Dendritic cell treated with granulocyte-macrophage colony-stimulating factor and Interleukin-4, amounts not matched to agents 40 ng/mL and 50 ng/mL, for 4 days (primary cell): ENCODE measurements around the gene OXLD1.
"Not testable (repeated sequence)": the region's sequence is repeated elsewhere in the genome, so short reads cannot be mapped to it uniquely, and the experiment has no call there.

ENCODE experiments used
- H3K27ac Mint-ChIP-seq: one replicate; pipeline ENCODE4 v1.8.0; 2022; ENCODE audit warnings: mild to moderate bottlenecking, mixed read lengths
- H3K27me3 Mint-ChIP-seq: one replicate; pipeline ENCODE4 v1.8.0; 2022; ENCODE audit warnings: mild to moderate bottlenecking, mixed read lengths
- H3K36me3 Mint-ChIP-seq: one replicate; pipeline ENCODE4 v1.8.0; 2022; ENCODE audit warnings: low read depth, mixed read lengths
- H3K4me1 Mint-ChIP-seq: one replicate; pipeline ENCODE4 v1.8.0; 2022; ENCODE audit warnings: low read depth, mixed read lengths
- H3K4me3 Mint-ChIP-seq: one replicate; pipeline ENCODE4 v1.8.0; 2022; ENCODE audit warnings: mild to moderate bottlenecking, moderate library complexity, mixed read lengths
- H3K9me3 Mint-ChIP-seq: one replicate; pipeline ENCODE4 v1.8.0; 2022; ENCODE audit warnings: mixed read lengths
- intact Hi-C: fragments of 100-400 bp; cut with micrococcal nuclease; formaldehyde crosslinking; loops from one replicate; pipeline ENCODE4 v1.15.0; 2022

The OXLD1 gene

DNA sequence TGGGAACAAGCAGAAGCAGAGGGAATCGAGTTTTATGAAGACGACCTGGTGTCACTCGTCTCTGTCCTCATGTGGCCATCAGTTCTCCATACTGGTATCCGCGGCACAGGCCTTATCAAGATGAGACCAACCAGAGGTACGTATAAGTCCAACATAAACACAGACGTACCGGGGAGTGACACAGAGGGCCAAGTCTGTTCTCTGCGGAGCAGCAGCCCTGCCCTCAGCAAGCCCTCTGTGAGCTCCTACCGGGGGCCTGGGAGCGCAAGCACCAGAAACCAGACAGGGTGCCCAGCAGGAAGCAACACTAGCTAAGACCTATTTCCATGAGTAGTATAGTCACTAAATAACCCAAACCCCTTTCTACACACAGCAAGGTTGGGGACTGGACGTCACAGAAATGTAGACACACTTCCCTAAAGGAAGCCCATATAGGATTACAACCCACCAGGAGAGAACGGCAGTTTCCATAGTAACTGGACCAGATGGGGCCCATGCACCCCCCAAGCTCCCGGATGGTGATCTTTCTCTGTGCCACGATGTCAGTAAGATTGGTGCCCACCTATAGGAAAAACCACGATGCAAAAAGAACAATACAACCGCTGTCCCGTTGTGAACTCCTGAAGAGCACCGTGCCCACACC lies 16.3 kb upstream of the OXLD1 start:
- intact Hi-C loops = loop anchor here (1.0 kb wide), 1 partner anchor 20 kb away; no protein-coding TSS in a partner anchor
- H3K27ac Mint-ChIP-seq = peak overlapping the region; percentile 81
- peaks cover 42% of the 10 kb centered on the region for H3K4me1 Mint-ChIP-seq
- peaks cover 71% of the 10 kb centered on the region for H3K36me3 Mint-ChIP-seq
- peak overlapping the region; percentile 85 for H3K4me3 Mint-ChIP-seq
- H3K27me3 Mint-ChIP-seq = no peaks in the 10 kb centered on the region
- no peaks in the 10 kb centered on the region for H3K9me3 Mint-ChIP-seq

DNA sequence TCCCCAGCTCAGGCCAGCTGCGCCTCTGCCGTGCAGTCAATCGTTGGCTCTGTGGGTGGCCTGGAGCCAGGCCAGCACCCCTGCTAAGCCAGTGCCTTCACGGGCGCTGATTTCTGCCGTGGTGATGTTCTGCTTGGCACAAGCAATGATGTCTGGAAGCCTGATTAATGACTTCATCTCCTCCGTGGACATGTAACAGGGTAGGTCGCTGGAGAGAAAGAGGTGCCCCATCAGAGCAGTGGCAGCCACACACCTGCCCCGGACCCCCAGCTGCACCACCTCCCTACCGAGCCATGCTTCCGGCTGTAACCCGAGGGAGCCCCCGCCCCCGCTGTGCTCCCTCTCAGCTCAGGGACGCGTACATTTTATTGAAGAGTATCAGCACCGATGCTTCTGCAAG lies 15.3 kb upstream of the OXLD1 start:
- Mint-ChIP-seq H3K36me3 (peaks cover 61% of the 10 kb centered on the region), H3K4me1 (peaks cover 34% of the 10 kb centered on the region), H3K9me3 (no peaks in the 10 kb centered on the region), H3K27ac (no peak overlapping the region), H3K27me3 (no peaks in the 10 kb centered on the region), H3K4me3 (no peak overlapping the region)
- intact Hi-C loops = loop anchor here (1.0 kb wide), 1 partner anchor 21 kb away; no protein-coding TSS in a partner anchor

DNA sequence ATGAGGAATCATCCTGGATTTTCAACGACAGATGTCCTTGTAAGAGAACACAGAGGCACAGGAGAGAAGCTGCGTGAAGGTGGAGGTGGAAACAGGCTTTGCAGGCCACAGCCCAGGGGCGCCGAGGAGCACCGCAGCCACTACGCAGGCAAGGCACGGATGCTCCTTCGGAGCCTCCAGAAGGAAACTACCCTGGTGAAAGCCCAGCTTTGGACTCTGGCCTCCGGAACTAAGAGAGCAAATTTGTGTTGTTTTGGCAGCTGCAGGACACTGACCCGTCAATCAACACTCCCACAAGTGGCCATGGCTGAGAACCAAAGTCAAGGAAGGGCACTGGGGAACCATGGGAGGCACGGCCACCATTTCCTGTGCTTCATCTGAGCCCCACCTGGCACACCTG lies 13.7 kb upstream of the OXLD1 start:
- Mint-ChIP-seq H3K27me3 (no peaks in the 10 kb centered on the region), H3K9me3 (no peaks in the 10 kb centered on the region), H3K36me3 (peaks cover 50% of the 10 kb centered on the region), H3K4me1 (peaks cover 29% of the 10 kb centered on the region), H3K27ac (no peak overlapping the region), H3K4me3 (no peak overlapping the region)
- intact Hi-C loops = no loop called here

DNA sequence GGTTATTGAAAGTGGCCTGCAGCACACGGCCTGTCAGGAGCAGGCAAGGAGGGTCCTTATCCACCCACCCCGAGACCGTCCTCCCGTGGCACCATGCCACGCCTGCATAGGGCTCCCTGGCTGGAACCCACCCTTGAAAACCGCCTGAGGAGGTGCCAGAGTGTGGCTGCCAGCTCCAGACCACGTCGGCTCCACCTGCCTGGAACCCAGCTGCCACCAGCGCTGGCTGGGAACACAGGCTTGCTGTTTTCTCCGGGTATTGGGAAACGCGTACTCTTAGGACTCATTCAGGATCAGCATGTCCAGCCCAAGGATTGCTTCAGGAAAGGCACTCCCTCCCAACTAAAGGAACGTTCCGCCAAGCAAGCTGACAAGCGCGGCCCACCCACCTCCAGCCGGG lies 10.5 kb upstream of the OXLD1 start:
- no peaks in the 10 kb centered on the region for H3K27me3 Mint-ChIP-seq
- H3K4me1 Mint-ChIP-seq = peaks cover 11% of the 10 kb centered on the region
- H3K27ac Mint-ChIP-seq = no peak overlapping the region
- peaks cover 68% of the 10 kb centered on the region for H3K36me3 Mint-ChIP-seq
- intact Hi-C loops = no loop called here
- H3K9me3 Mint-ChIP-seq = no peaks in the 10 kb centered on the region
- no peak overlapping the region for H3K4me3 Mint-ChIP-seq

DNA sequence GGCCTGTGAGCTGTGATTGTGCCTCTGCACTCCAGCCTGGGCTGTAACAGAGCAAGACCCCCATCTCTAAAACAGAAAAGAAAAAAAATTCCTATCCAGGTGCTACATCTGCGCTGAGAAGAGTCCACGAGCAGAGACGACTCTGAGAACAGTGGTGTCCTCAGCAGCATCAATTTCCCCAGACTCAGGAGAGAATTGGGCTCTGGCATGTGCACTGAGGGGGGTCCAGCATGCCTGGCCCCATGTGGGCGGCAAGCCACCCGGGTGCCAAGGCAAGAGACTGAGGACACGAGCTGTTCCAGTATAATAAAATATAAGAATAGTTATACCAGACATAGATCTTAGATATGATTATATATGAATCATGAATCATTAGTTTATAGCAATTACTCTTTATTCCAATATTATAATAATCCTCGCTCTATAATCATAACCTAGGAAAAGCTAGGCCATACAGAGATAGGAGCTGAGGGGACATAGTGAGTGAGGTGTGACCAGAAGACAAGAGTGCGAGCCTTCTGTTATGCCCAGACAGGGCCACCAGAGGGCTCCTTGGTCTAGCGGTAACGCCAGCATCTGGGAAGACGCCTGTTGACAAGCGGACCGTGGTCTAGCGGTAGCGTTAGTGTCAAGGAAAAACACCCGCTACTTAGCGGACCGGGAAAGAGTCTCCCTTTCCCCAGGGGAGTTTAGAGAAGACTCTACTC lies 9.3 kb upstream of the OXLD1 start:
- peaks cover 68% of the 10 kb centered on the region for H3K36me3 Mint-ChIP-seq
- intact Hi-C loops = not testable (repeated sequence)

DNA sequence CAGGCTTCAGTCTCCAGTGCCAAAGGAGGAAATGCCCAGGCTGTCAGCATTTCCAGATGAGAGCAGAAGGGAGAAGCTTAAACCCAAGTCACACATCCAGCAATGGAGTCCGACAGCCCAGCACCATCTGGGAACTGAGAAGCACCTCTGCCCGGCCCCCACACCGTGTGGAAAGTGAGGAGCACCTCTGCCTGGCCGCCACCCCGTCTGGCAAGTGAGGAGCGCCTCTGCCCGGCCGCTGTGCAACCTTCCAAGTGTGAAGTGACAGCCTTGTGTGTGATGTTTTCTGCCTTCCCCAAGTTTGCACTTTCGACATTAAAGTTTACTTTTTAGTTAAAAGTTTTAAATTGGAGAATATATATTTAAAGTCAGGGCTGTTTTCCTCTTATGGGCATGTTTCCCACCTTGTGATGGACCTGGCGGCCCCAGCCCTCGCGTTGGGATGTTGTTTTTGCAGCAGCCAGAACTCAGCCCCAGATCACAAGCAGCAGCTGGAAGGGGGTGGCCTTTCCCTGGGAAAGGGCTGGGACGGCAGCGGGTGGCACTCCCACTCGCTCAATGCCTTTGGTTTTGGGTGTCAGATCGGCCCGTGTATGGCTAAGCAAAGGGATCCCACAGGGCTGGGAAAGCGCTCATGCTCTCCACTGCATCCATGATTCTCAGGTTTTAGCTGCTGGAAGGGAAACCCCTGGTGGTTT lies 7.3 kb upstream of the OXLD1 start:
- Mint-ChIP-seq H3K4me1 (peaks cover 14% of the 10 kb centered on the region), H3K36me3 (peaks cover 69% of the 10 kb centered on the region), H3K27ac (no peak overlapping the region), H3K27me3 (no peaks in the 10 kb centered on the region), H3K4me3 (no peak overlapping the region), H3K9me3 (no peaks in the 10 kb centered on the region)
- intact Hi-C loops = no loop called here

More for the DNA sequence above, 9.3 kb upstream of the OXLD1 start:
- H3K4me3 Mint-ChIP-seq, H3K9me3 Mint-ChIP-seq, H3K27ac Mint-ChIP-seq, H3K27me3 Mint-ChIP-seq: not testable (repeated sequence)
- H3K4me1 Mint-ChIP-seq = peaks cover 11% of the 10 kb centered on the region

DNA sequence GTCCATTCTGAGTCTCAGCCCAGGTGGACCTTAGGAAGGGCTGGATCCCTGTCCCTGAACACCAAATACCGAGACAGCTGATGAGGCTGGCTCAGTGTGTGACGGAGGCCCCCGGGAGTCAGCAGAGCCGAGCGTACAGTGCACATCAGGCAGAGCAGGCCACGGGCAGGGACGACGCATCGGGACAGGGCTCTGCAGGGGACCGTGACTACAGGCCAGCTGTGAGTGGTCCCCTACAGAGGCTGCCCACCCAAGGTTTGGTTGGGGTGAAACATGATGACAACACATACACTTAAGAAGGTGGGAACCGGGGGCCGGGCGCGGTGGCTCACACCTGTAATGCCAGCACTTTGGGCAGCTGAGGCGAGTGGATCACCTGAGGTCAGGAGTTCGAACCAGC lies 6.5 kb upstream of the OXLD1 start:
- intact Hi-C loops = no loop called here
- Mint-ChIP-seq H3K4me1 (peaks cover 22% of the 10 kb centered on the region), H3K9me3 (no peaks in the 10 kb centered on the region), H3K27me3 (no peaks in the 10 kb centered on the region), H3K27ac (no peak overlapping the region), H3K4me3 (no peak overlapping the region), H3K36me3 (peaks cover 76% of the 10 kb centered on the region)

DNA sequence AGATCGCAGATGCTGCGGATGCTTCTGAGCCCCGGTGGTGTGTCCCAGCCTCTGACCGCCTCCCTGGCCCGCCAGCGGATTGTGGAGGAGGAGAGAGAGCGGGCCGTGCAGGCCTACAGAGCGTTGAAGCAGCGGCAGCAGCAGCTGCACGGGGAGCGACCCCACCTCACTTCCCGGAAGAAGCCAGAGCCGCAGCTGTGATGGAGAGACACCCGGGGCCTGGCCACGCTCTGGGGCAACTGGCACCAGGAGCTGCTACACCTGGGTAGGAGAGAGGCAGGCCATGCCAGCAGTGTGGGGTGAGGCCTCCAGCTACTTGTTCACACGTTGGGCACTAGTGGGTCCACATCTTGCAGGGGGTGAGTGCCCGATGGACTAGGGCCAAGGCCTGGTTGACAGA lies 6.1 kb upstream of the OXLD1 start:
- Mint-ChIP-seq H3K4me3 (no peak overlapping the region), H3K4me1 (peaks cover 27% of the 10 kb centered on the region), H3K27me3 (no peaks in the 10 kb centered on the region), H3K36me3 (peaks cover 81% of the 10 kb centered on the region), H3K9me3 (no peaks in the 10 kb centered on the region), H3K27ac (no peak overlapping the region)
- intact Hi-C loops = no loop called here

DNA sequence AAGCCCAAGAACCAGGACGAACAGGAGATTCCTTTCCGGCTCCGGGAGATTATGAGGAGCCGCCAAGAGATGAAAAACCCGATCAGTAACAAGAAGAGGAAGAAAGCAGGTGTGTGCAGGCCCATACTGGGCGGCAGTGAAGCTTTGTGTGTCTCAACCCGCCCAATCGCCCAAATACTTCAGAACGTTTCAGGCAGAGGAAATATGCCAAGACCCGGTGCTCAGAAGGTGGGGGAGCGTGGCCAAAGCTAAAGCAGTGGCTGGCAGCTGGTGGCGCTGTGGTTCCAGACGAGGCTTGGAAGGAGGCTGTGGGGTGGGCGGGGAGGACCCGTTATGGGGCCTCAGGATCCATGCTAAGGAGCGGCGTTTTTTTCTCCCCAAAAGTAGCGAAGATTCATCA lies 1.3 kb upstream of the OXLD1 start:
- H3K36me3 Mint-ChIP-seq = peaks cover 85% of the 10 kb centered on the region
- H3K4me3 Mint-ChIP-seq = peak overlapping the region; percentile 89
- no peaks in the 10 kb centered on the region for H3K27me3 Mint-ChIP-seq
- peaks cover 39% of the 10 kb centered on the region for H3K4me1 Mint-ChIP-seq
- H3K9me3 Mint-ChIP-seq = no peaks in the 10 kb centered on the region
- intact Hi-C loops = no loop called here
- H3K27ac Mint-ChIP-seq = peak overlapping the region; percentile 16

DNA sequence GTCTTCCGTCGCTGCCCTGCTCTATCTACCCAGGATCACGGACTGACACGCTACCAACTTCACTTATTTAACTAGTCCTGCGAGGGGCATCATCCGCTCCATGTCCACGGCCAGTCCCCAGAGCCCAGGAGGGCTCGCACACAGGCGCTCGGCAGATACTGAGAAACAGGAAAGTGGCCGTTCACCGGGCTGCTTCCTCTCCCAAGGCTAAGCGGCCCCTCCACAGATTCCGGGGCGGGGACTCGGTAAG lies 388 bp downstream of the OXLD1 start:
- Mint-ChIP-seq H3K9me3 (no peaks in the 10 kb centered on the region), H3K4me3 (peak overlapping the region; percentile 89), H3K27ac (peak overlapping the region; percentile 89), H3K27me3 (no peaks in the 10 kb centered on the region), H3K4me1 (peaks cover 39% of the 10 kb centered on the region), H3K36me3 (peaks cover 67% of the 10 kb centered on the region)
- intact Hi-C loops = loop anchor here (1.0 kb wide), 1 partner anchor 29 kb away; the partner anchor contains the start of genes NPLOC4 and TSPAN10

DNA sequence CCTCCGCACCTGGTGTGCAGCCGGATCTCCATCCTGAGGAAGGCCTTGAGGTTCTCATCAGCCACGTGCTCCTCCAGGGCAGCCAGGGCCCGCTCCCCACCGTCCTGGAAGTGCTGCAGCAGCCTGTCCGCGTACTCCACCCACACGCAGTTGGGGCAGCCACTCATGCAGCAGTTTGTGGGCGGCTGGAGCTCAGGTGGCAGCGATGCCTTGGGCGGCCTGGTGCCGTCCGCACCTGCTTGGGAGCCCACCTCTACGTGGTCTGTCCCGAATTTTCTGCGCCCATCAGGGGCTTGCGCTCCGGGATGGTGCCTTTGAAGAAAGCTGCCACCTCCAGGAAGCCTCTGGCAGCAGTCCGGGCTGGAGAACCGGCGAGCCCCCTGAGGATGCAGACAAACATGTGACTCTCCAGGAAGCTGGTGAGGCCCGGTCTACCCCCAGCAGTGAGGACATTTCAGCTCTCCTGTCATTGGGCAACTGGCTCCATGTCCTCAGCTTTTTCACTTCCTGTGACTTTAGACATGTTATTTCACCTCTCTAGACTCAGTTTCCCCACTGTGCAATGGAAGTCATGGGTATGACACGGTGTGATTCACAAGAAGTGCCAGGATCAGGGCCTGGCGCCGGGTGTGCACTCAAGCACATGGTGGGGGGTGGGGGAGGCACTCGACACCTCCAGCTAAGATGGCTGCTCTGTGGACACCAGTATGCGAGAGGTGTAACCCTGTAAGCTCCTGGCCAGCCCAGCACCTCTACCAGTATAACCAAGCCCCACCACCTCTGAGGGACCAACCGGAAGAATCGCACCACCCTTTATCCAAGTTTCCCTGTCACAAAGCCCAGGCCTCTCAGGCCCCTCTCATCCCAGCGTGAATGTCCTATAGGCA lies 957 bp downstream of the OXLD1 start:
- Mint-ChIP-seq H3K27ac (peak overlapping the region; percentile 89), H3K9me3 (no peaks in the 10 kb centered on the region), H3K4me3 (peak overlapping the region; percentile 89), H3K27me3 (no peaks in the 10 kb centered on the region), H3K36me3 (peaks cover 62% of the 10 kb centered on the region), H3K4me1 (peaks cover 39% of the 10 kb centered on the region)
- intact Hi-C loops = loop anchor here (1.0 kb wide), 1 partner anchor 28 kb away; the partner anchor contains the start of genes NPLOC4 and TSPAN10

DNA sequence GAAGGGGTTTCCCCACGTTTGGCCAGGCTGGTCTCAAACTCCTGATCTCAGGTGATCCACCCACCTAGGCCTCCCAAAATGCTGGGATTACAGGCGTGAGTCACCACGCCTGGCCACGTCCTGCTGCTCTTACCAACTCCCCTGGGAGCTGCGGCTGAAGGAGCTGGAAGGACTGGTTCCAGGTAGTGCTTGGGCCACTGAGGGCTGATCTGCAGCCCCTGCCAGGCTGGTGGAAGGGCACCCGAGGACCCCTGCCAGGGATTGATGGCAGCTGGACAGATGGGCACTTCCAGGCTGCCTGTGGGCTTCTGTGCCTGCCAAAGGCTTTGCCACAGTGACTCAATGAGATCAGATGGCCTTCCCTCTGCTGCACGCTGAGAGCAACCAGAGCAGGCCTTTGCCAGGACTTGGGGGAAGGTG lies 2.3 kb downstream of the OXLD1 start:
- Mint-ChIP-seq H3K36me3 (peaks cover 48% of the 10 kb centered on the region), H3K4me1 (peaks cover 35% of the 10 kb centered on the region), H3K4me3 (no peak overlapping the region), H3K9me3 (no peaks in the 10 kb centered on the region), H3K27me3 (no peaks in the 10 kb centered on the region), H3K27ac (no peak overlapping the region)
- intact Hi-C loops = no loop called here

DNA sequence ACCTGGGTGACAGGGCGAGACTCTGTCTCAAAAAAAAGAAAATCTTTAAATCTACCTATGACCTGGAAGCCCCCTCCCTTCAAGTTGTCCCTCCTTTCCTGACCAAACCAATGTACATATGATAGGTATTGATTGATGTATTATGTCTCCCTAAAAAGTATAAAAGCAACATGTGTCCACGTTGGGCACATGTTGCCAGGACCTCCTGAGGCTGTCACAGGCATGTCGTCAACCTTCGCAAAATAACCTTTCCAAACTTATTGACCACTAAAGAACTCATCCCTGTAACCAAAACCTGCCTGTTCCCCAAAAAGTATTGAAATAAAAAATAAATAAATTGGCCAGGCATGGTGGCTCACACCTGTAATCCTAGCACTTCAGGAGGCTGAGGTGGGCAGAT lies 4.4 kb downstream of the OXLD1 start:
- Mint-ChIP-seq H3K27me3 (no peaks in the 10 kb centered on the region), H3K9me3 (no peaks in the 10 kb centered on the region), H3K36me3 (peaks cover 31% of the 10 kb centered on the region), H3K27ac (no peak overlapping the region), H3K4me3 (no peak overlapping the region), H3K4me1 (peaks cover 23% of the 10 kb centered on the region)
- intact Hi-C loops = no loop called here
